Fibroblast of lung (primary cell): ENCODE measurements around the gene LDLRAD4. TPM values are rescaled to one million over a fixed set of nuclear protein-coding genes. Genes with fewer than 3 reads are reported as not detected.

Experiments
- DNase-seq, 2 donors: peaks; one replicate each; pipeline versions ENCODE4 v3.0.0 to v3.0.0-alpha.2; 2010; ENCODE audit warnings: low read depth in 2 of 2
- H2AFZ ChIP-seq: 2 replicates; pipeline ENCODE4 v1.5.1; 2012; ENCODE audit warnings: low read length, control low read depth, inconsistent platforms
- H3K27ac ChIP-seq: 2 replicates; pipeline ENCODE4 v1.5.1; 2011; ENCODE audit warnings: low read length, control low read depth; ENCODE audit not compliant: insufficient read depth
- H3K27me3 ChIP-seq: 2 replicates; pipeline ENCODE4 v1.5.1; 2011; ENCODE audit warnings: mild to moderate bottlenecking, low read length; ENCODE audit not compliant: control insufficient read depth, insufficient read depth
- H3K36me3 ChIP-seq: 2 replicates; pipeline ENCODE4 v1.5.1; 2011; ENCODE audit warnings: low read length; ENCODE audit not compliant: control insufficient read depth, insufficient read depth
- H3K4me1 ChIP-seq: 2 replicates; pipeline ENCODE4 v1.5.1; 2011; ENCODE audit warnings: low read length; ENCODE audit not compliant: control insufficient read depth, insufficient read depth; ENCODE audit errors: extremely low read depth
- H3K4me2 ChIP-seq: 2 replicates; pipeline ENCODE4 v1.5.1; 2011; ENCODE audit warnings: low read length, control low read depth; ENCODE audit not compliant: insufficient read depth; ENCODE audit errors: extremely low read depth
- H3K4me3 ChIP-seq, 4 experiments: fragments of 200-600 bp in 1 of 4; sonication (generic) in 1 of 4; replicated peaks in 1 of 4; 2 replicates each; pipeline ENCODE4 v1.5.1; 2011 to 2016; ENCODE audit warnings: low read length in 4 of 4, low read depth in 3 of 4, mild to moderate bottlenecking in 3 of 4, control low read depth in 2 of 4, inconsistent platforms in 1 of 4, mixed read lengths in 1 of 4; ENCODE audit not compliant: insufficient read depth in 1 of 4; ENCODE audit errors: control extremely low read depth in 1 of 4
- H3K79me2 ChIP-seq: 2 replicates; pipeline ENCODE4 v1.5.1; 2012; ENCODE audit warnings: mild to moderate bottlenecking, low read length, inconsistent platforms; ENCODE audit not compliant: control insufficient read depth, insufficient read depth
- H3K9ac ChIP-seq: 2 replicates; pipeline ENCODE4 v1.5.1; 2011; ENCODE audit warnings: mild to moderate bottlenecking, low read length, control low read depth; ENCODE audit not compliant: insufficient read depth
- H3K9me3 ChIP-seq: 2 replicates; pipeline ENCODE4 v1.5.1; 2012; ENCODE audit warnings: low read depth, low read length; ENCODE audit not compliant: control insufficient read depth, insufficient read depth
- H4K20me1 ChIP-seq: 2 replicates; pipeline ENCODE4 v1.5.1; 2011; ENCODE audit warnings: low read length; ENCODE audit not compliant: control insufficient read depth, insufficient read depth; ENCODE audit errors: extremely low read depth
- CTCF ChIP-seq, 2 donors: IDR thresholded peaks in 1 of 2; conservative IDR thresholded peaks in 1 of 2; 1 replicate in 1 of 2; 2 replicates in 1 of 2; pipeline ENCODE4 v1.5.1; 2011 to 2012; ENCODE audit warnings: low read length in 2 of 2, control low read depth in 1 of 2, inconsistent platforms in 1 of 2, low read depth in 1 of 2, mild to moderate bottlenecking in 1 of 2
- EZH2 ChIP-seq: IDR thresholded peaks from 2 replicates; pipeline ENCODE4 v1.5.1; 2012; ENCODE audit warnings: low read length, control low read depth, mild to moderate bottlenecking; ENCODE audit errors: missing control alignments
- polyA plus RNA-seq, 2 donors: library from polyadenylated mRNA; depleted of rRNA in 1 of 2; stranded (reverse) in 1 of 2; unstranded in 1 of 2; fragments of >200 nt; gene quantifications; 2 replicates each; pipeline ENCODE4 v1.2.1, GENCODE V29; 2011 to 2012; ENCODE audit warnings: missing spikeins in 1 of 2
- total RNA-seq: library from RNA; depleted of rRNA; stranded (reverse); fragments of >200 nt; gene quantifications from 2 replicates; pipeline ENCODE4 v1.2.1, GENCODE V29; 2014

Gene LDLRAD4
- total and polyA plus RNA-seq, 2 donors (not counting 1 experiment from before 2014, with no cell fraction given) = not detected

- DNase-seq = no peak
- Histone ChIP-seq H3K4me3 (no peak overlapping the region), H2AFZ (no peak overlapping the region), H3K9me3 (no peaks in the 10 kb centered on the region), H3K36me3 (no peaks in the 10 kb centered on the region), H3K27me3 (no peaks in the 10 kb centered on the region), H3K27ac (no peak overlapping the region), H3K9ac (no peak overlapping the region), H3K79me2 (no peaks in the 10 kb centered on the region), H3K4me2 (no peak overlapping the region), H4K20me1 (no peaks in the 10 kb centered on the region), H3K4me1 (no peaks in the 10 kb centered on the region)
- TF ChIP-seq CTCF (conservative IDR thresholded peaks at IDR 0.05 in 1 of 2, IDR thresholded peaks at IDR 0.05 in 1 of 2; ENCODE audit: low read depth in 1 of 2, low read length in 2 of 2) (no peak), EZH2 (no peak)
Measured at GRCh38 chr18:13551841-13552733, 333.5 kb downstream of the LDLRAD4 start.

GRCh38 chr18:13553449-13553848 lies 334.9 kb downstream of the LDLRAD4 start:
- Histone ChIP-seq H3K4me2 (no peak overlapping the region), H3K9ac (no peak overlapping the region), H3K27ac (no peak overlapping the region), H4K20me1 (no peaks in the 10 kb centered on the region), H3K79me2 (no peaks in the 10 kb centered on the region), H3K27me3 (no peaks in the 10 kb centered on the region), H3K9me3 (no peaks in the 10 kb centered on the region), H3K36me3 (no peaks in the 10 kb centered on the region), H3K4me1 (no peaks in the 10 kb centered on the region), H3K4me3 (no peak overlapping the region), H2AFZ (no peak overlapping the region)
- TF ChIP-seq CTCF (conservative IDR thresholded peaks at IDR 0.05 in 1 of 2, IDR thresholded peaks at IDR 0.05 in 1 of 2; ENCODE audit: low read depth in 1 of 2, low read length in 2 of 2) = no peak
- TF ChIP-seq EZH2 = no peak
- DNase-seq = no peak

- DNase-seq = no peak
- Histone ChIP-seq H3K9ac (no peak overlapping the region), H3K27ac (no peak overlapping the region), H3K27me3 (no peaks in the 10 kb centered on the region), H3K4me1 (no peaks in the 10 kb centered on the region), H2AFZ (no peak overlapping the region), H4K20me1 (no peaks in the 10 kb centered on the region), H3K4me3 (no peak overlapping the region), H3K36me3 (no peaks in the 10 kb centered on the region), H3K9me3 (no peaks in the 10 kb centered on the region), H3K79me2 (no peaks in the 10 kb centered on the region), H3K4me2 (no peak overlapping the region)
- TF ChIP-seq CTCF (conservative IDR thresholded peaks at IDR 0.05 in 1 of 2, IDR thresholded peaks at IDR 0.05 in 1 of 2; ENCODE audit: low read depth in 1 of 2, low read length in 2 of 2) (no peak), EZH2 (no peak)
Measured at GRCh38 chr18:13555192-13555591, 336.6 kb downstream of the LDLRAD4 start.
